Activated naive CD8-positive, alpha-beta T cell treated with anti-CD3 and anti-CD28 coated beads, Interleukin-2, amount 10 ng/mL, durations not matched to agents 7 days and 5 days (primary cell): ENCODE measurements around the gene ZFAND6. TPM values are rescaled to one million over a fixed set of nuclear protein-coding genes. Genes with fewer than 3 reads are reported as not detected.

ENCODE experiments used
- ATAC-seq: fragments of 150-1000 bp; cut with Tn5 transposase; one replicate; pipeline ENCODE4 v1.10.0; 2021; ENCODE audit warnings: low read depth, moderate library complexity
- POLR2A ChIA-PET: fragments of 350-600 bp; sonication (Branson Sonifier 250); formaldehyde crosslinking; loops from one replicate; lab custom pipeline; 2021; ENCODE audit warnings: antibody characterized with exemption; lab: Charles Lee
- DNase-seq: peaks from one replicate; pipeline ENCODE4 v3.0.0; 2021
- H3K27ac Mint-ChIP-seq: one replicate; pipeline ENCODE4 v1.8.0; 2022; ENCODE audit warnings: mild to moderate bottlenecking, mixed read lengths
- H3K27me3 Mint-ChIP-seq: one replicate; pipeline ENCODE4 v1.8.0; 2022; ENCODE audit warnings: mild to moderate bottlenecking, moderate library complexity, mixed read lengths
- H3K36me3 Mint-ChIP-seq: one replicate; pipeline ENCODE4 v1.8.0; 2021; ENCODE audit warnings: mild to moderate bottlenecking, mixed read lengths
- H3K4me1 Mint-ChIP-seq: one replicate; pipeline ENCODE4 v1.8.0; 2021; ENCODE audit warnings: mixed read lengths
- H3K4me3 Mint-ChIP-seq: one replicate; pipeline ENCODE4 v1.8.0; 2022; ENCODE audit warnings: mild to moderate bottlenecking, moderate library complexity, mixed read lengths
- H3K9me3 Mint-ChIP-seq: one replicate; pipeline ENCODE4 v1.8.0; 2021; ENCODE audit warnings: mixed read lengths
- total RNA-seq, 2 experiments: library from RNA; stranded (reverse); gene quantifications; one replicate each; pipeline ENCODE4 v1.2.3, GENCODE V29; 2021

The ZFAND6 gene
- total RNA-seq, 2 experiments from 2014 or later, result 54.9 to 58.3 TPM

DNA sequence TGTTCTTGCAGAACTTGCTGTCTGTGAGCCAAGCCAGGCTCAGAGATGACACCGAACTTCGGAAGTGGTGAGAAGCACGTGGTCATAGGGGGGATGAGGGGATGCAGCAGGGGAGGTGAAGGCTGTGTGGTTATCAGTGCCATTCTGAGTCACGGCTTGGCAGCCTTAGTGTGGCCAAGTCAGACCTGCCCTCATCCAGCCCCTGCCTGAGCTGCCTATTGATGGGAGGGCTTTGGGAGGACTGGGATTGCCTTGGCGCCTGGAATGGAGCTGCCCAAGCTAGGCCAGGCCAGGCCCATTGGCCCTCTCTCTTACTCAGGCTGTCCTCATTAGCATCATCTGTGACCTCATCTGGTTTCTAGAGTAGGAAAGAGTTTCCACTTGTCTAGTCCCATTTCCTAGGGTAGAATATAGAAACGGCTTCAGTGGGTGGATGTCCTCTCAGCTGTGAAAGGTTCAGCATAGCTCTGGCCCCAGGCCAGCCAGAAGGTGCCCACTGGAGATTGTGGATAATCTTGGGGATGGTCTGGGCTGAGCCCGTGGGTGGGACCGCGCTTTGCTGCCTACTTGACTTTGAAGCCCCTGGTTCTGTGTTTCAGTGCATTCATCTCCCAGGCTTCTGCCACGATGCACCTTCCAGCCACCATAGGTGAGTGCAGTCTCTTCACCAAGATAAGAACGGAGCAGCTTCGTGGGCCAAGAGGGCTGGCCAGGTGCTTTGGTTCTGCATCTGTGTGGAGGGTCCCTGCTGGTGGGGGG lies 100.5 kb downstream of the ZFAND6 start:
- Mint-ChIP-seq H3K9me3 (peaks cover 2% of the 10 kb centered on the region), H3K4me3 (no peak overlapping the region), H3K36me3 (peaks cover 50% of the 10 kb centered on the region), H3K4me1 (peaks cover 26% of the 10 kb centered on the region), H3K27ac (peak overlapping the region; percentile 89), H3K27me3 (no peaks in the 10 kb centered on the region)
- ATAC-seq (no peak), DNase-seq (no peak)
- POLR2A ChIA-PET, result interaction anchor here (0.8 to 2.1 kb wide), 6 partner anchors 8 to 264 kb away, joined by 3 to 15 read pairs (median 3); partner anchors contain the start of gene ZFAND6

- DNase-seq, result peak; percentile 59
- Mint-ChIP-seq H3K36me3 (peaks cover 44% of the 10 kb centered on the region), H3K4me3 (peak overlapping the region; percentile 42), H3K4me1 (peaks cover 20% of the 10 kb centered on the region), H3K27me3 (no peaks in the 10 kb centered on the region), H3K27ac (peak overlapping the region; percentile 89), H3K9me3 (peaks cover 2% of the 10 kb centered on the region)
- peak; percentile 98 for ATAC-seq
- POLR2A ChIA-PET, result interaction anchor here (0.5 to 2.1 kb wide), 9 partner anchors 9 to 306 kb away, joined by 3 to 15 read pairs (median 3); partner anchors contain the start of gene ZFAND6
These were observed 101.2 kb downstream of the ZFAND6 start for GRCh38 chr15:80160570-80161156.

- Mint-ChIP-seq H3K4me1 (peaks cover 19% of the 10 kb centered on the region), H3K27me3 (no peaks in the 10 kb centered on the region), H3K9me3 (peaks cover 2% of the 10 kb centered on the region), H3K27ac (peak overlapping the region; percentile 89), H3K36me3 (peaks cover 43% of the 10 kb centered on the region), H3K4me3 (no peak overlapping the region)
- no peak for ATAC-seq
- no peak for DNase-seq
- POLR2A ChIA-PET, result interaction anchor here (0.5 to 2.1 kb wide), 4 partner anchors 13 to 194 kb away, joined by 3 to 15 read pairs (median 4); partner anchors contain the start of gene ZFAND6
These were observed 102.1 kb downstream of the ZFAND6 start for GRCh38 chr15:80161468-80162016.

GRCh38 chr15:80162059-80162554 lies 102.6 kb downstream of the ZFAND6 start:
- Mint-ChIP-seq H3K36me3 (peaks cover 43% of the 10 kb centered on the region), H3K27ac (no peak overlapping the region)

DNA sequence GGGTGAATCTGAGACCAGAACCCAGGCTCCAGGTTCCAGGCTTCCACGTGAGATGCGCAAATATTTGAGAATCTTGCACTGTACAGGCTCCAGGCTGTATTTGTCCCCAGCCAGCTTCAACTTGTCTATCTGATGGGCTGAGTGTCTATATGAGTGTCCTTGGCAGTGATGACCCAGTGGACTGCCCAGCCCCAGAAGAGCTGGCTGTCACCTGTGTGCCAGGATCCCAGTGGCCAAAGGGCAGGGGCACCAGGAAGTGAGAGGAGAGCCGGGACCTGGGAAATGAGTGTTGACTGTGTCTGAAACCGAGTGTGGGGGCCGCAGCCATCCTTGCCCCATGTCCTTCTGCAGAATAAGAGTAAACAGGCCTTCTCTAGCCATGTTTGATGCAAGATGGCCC lies 103.7 kb downstream of the ZFAND6 start:
- H3K27ac Mint-ChIP-seq, result no peak overlapping the region
- ATAC-seq (no peak), DNase-seq (no peak)
- peaks cover 2% of the 10 kb centered on the region for H3K9me3 Mint-ChIP-seq
- H3K4me1 Mint-ChIP-seq, result peaks cover 22% of the 10 kb centered on the region
- H3K36me3 Mint-ChIP-seq, result peaks cover 44% of the 10 kb centered on the region
- H3K27me3 Mint-ChIP-seq, result no peaks in the 10 kb centered on the region
- POLR2A ChIA-PET, result no interaction called here
- no peak overlapping the region for H3K4me3 Mint-ChIP-seq

More at GRCh38 chr15:80162059-80162554, 102.6 kb downstream of the ZFAND6 start:
- ATAC-seq, result no peak
- no peak for DNase-seq
- no peaks in the 10 kb centered on the region for H3K27me3 Mint-ChIP-seq
- peaks cover 2% of the 10 kb centered on the region for H3K9me3 Mint-ChIP-seq
- peaks cover 20% of the 10 kb centered on the region for H3K4me1 Mint-ChIP-seq
- no peak overlapping the region for H3K4me3 Mint-ChIP-seq
- POLR2A ChIA-PET, result no interaction called here

GRCh38 chr15:80163897-80164296 lies 104.4 kb downstream of the ZFAND6 start:
- Mint-ChIP-seq H3K36me3 (peaks cover 43% of the 10 kb centered on the region), H3K27me3 (no peaks in the 10 kb centered on the region), H3K27ac (no peak overlapping the region), H3K4me3 (no peak overlapping the region), H3K4me1 (peaks cover 22% of the 10 kb centered on the region), H3K9me3 (peaks cover 2% of the 10 kb centered on the region)
- DNase-seq (no peak), ATAC-seq (no peak)
- POLR2A ChIA-PET, result no interaction called here

DNA sequence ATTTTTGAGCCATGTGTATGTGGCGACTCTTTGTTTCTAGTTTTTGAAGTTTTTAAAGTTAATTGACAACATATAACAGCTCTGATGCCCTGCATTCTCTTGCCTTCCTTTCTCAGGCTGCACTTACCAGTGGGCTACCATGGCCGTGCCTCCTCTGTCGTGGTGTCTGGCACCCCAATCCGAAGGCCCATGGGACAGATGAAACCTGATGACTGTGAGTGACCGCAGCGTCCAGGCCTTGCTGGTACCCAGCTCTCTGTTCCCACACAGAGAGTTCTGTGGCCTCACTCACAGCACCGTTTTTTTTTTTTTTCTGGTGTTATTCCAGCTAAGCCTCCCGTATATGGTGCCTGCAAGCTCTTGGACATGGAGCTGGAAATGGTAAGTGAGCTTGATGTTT lies 108.5 kb downstream of the ZFAND6 start:
- Mint-ChIP-seq H3K4me1 (peaks cover 7% of the 10 kb centered on the region), H3K36me3 (peaks cover 21% of the 10 kb centered on the region), H3K27ac (no peak overlapping the region), H3K9me3 (peaks cover 2% of the 10 kb centered on the region), H3K27me3 (no peaks in the 10 kb centered on the region), H3K4me3 (no peak overlapping the region)
- POLR2A ChIA-PET, result interaction anchor here (1.3 kb wide), 1 partner anchor 108 kb away, joined by 3 read pairs; no protein-coding TSS in a partner anchor
- DNase-seq (no peak), ATAC-seq (no peak)

GRCh38 chr15:80168421-80168820 lies 108.9 kb downstream of the ZFAND6 start:
- H3K27ac Mint-ChIP-seq, result no peak overlapping the region
- H3K27me3 Mint-ChIP-seq, result no peaks in the 10 kb centered on the region
- POLR2A ChIA-PET, result interaction anchor here (1.3 kb wide), 1 partner anchor 108 kb away, joined by 3 read pairs; no protein-coding TSS in a partner anchor

GRCh38 chr15:80169768-80170357 lies 110.4 kb downstream of the ZFAND6 start:
- POLR2A ChIA-PET, result interaction anchor here (0.5 to 0.6 kb wide), 3 partner anchors 37 to 1296 kb away, joined by 3 to 8 read pairs (median 3); no protein-coding TSS in a partner anchor
- Mint-ChIP-seq H3K4me3 (no peak overlapping the region), H3K9me3 (no peaks in the 10 kb centered on the region), H3K36me3 (peaks cover 5% of the 10 kb centered on the region), H3K27me3 (no peaks in the 10 kb centered on the region), H3K4me1 (peaks cover 7% of the 10 kb centered on the region), H3K27ac (no peak overlapping the region)
- ATAC-seq, result no peak
- no peak for DNase-seq

More at GRCh38 chr15:80168421-80168820, 108.9 kb downstream of the ZFAND6 start:
- ATAC-seq, result no peak
- Mint-ChIP-seq H3K36me3 (peaks cover 17% of the 10 kb centered on the region), H3K4me1 (peaks cover 9% of the 10 kb centered on the region), H3K4me3 (no peak overlapping the region), H3K9me3 (peaks cover 2% of the 10 kb centered on the region)
- no peak for DNase-seq

DNA sequence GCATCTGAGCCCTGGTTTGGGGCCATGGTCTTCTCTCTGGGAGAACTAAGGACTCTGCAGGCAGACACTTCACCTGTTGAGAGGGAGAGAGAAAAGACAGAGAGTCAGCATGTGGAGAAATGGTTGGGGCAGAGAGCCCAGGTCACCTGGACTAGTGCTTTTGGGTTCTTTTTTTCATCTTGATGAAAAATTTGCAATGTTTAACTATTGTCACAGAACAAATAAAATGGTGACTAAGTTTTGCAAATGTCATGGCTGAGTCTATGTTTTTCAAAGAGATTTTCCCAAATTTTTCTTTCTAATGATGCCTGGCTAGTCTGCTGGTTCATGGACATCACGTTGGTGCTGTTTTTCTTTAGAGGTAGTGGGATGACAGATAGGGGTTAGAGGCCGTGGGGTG lies 111.1 kb downstream of the ZFAND6 start:
- peaks cover 5% of the 10 kb centered on the region for H3K36me3 Mint-ChIP-seq
- H3K27me3 Mint-ChIP-seq, result no peaks in the 10 kb centered on the region
- H3K27ac Mint-ChIP-seq, result no peak overlapping the region
- POLR2A ChIA-PET, result interaction anchor here (0.5 kb wide), 2 partner anchors 243 to 1296 kb away, joined by 3 to 8 read pairs; no protein-coding TSS in a partner anchor
- H3K4me1 Mint-ChIP-seq, result peaks cover 7% of the 10 kb centered on the region
- no peak for DNase-seq
- no peak overlapping the region for H3K4me3 Mint-ChIP-seq
- H3K9me3 Mint-ChIP-seq, result no peaks in the 10 kb centered on the region
- ATAC-seq, result no peak

- POLR2A ChIA-PET, result interaction anchor here (0.7 kb wide), 1 partner anchor 12 kb away, joined by 4 read pairs; no protein-coding TSS in a partner anchor
- Mint-ChIP-seq H3K4me3 (no peak overlapping the region), H3K27ac (no peak overlapping the region), H3K9me3 (no peaks in the 10 kb centered on the region), H3K27me3 (no peaks in the 10 kb centered on the region), H3K4me1 (peaks cover 7% of the 10 kb centered on the region), H3K36me3 (peaks cover 8% of the 10 kb centered on the region)
- DNase-seq (no peak), ATAC-seq (no peak)
These were observed 112.3 kb downstream of the ZFAND6 start for GRCh38 chr15:80171787-80172186.

- Mint-ChIP-seq H3K4me3 (no peak overlapping the region), H3K27me3 (no peaks in the 10 kb centered on the region), H3K4me1 (peaks cover 4% of the 10 kb centered on the region), H3K27ac (no peak overlapping the region), H3K36me3 (peaks cover 9% of the 10 kb centered on the region), H3K9me3 (no peaks in the 10 kb centered on the region)
- POLR2A ChIA-PET, result interaction anchor here (0.7 kb wide), 1 partner anchor 12 kb away, joined by 4 read pairs; no protein-coding TSS in a partner anchor
- DNase-seq (no peak), ATAC-seq (no peak)
These were observed 112.9 kb downstream of the ZFAND6 start for GRCh38 chr15:80172401-80172800.
